Ectodermal cell (in vitro differentiated cells): Measurements from ENCODE around the gene UBL4A.

ENCODE experiments used
- H3K27ac ChIP-seq: 2 replicates; pipeline ENCODE4 v1.7.0; 2013; ENCODE audit warnings: mild to moderate bottlenecking, low read depth, low read length; ENCODE audit not compliant: insufficient read depth, poor library complexity, severe bottlenecking
- H3K27me3 ChIP-seq: 2 replicates; pipeline ENCODE4 v1.7.0; 2013; ENCODE audit warnings: mild to moderate bottlenecking, low read length; ENCODE audit not compliant: insufficient read depth, control insufficient read depth, poor library complexity, severe bottlenecking
- H3K36me3 ChIP-seq: one replicate; pipeline ENCODE4 v1.7.0; 2013; ENCODE audit warnings: low read length; ENCODE audit not compliant: control insufficient read depth, insufficient read depth
- H3K4me1 ChIP-seq: one replicate; pipeline ENCODE4 v1.7.0; 2013; ENCODE audit warnings: low read length; ENCODE audit not compliant: control insufficient read depth, insufficient read depth
- H3K4me3 ChIP-seq: 2 replicates; pipeline ENCODE4 v1.7.0; 2013; ENCODE audit warnings: low read depth, low read length, control low read depth; ENCODE audit not compliant: insufficient read depth
- H3K9me3 ChIP-seq: 2 replicates; pipeline ENCODE4 v1.7.0; 2013; ENCODE audit warnings: mild to moderate bottlenecking, low read length, moderate library complexity; ENCODE audit not compliant: control insufficient read depth
- WGBS, 2 experiments: methylation state at CpG; one replicate each; pipeline ENCODE4 v1.1.7; 2013; ENCODE audit warnings: missing lambda C conversion rate in 2 of 2; 5-methylcytosine and 5-hydroxymethylcytosine counted together

UBL4A gene

DNA sequence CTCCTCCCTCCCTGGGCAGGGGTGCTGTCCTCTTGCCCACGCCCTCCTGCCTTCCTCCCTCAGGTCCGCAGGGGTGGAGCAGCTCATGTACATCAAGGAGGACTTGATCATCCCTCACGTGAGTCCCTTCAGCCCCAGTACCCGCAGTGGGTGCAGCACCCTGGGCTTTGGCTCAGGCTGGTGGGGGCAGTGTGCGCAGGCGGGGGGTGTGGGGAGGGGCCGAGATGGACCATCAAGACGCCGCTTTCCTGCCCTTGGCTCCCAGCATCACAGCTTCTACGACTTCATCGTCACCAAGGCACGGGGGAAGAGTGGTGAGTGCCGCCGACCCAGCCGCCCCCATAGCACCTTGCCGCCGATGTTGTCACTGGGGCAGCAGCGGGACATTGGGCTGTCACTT lies 36.8 kb downstream of the UBL4A start:
- H3K4me1 ChIP-seq = peaks cover 4% of the 10 kb centered on the region
- H3K4me3 ChIP-seq = no peak overlapping the region
- no peaks in the 10 kb centered on the region for H3K36me3 ChIP-seq
- H3K27me3 ChIP-seq = no peaks in the 10 kb centered on the region
- no peak overlapping the region for H3K27ac ChIP-seq
- no peaks in the 10 kb centered on the region for H3K9me3 ChIP-seq
- 93 to 97% methylated on average over 18 of the region's 18 CpGs for WGBS, 2 experiments

GRCh38 chrX:154448484-154448883 lies 37.9 kb downstream of the UBL4A start:
- Histone ChIP-seq H3K27ac (no peak overlapping the region), H3K36me3 (no peaks in the 10 kb centered on the region), H3K4me1 (peaks cover 4% of the 10 kb centered on the region), H3K9me3 (no peaks in the 10 kb centered on the region), H3K27me3 (no peaks in the 10 kb centered on the region), H3K4me3 (no peak overlapping the region)
- 95 to 97% methylated on average over 14 of the region's 14 CpGs for WGBS, 2 experiments

- 95 to 96% methylated on average over 12 of the region's 12 CpGs for WGBS, 2 experiments
- Histone ChIP-seq H3K4me3 (no peak overlapping the region), H3K27ac (no peak overlapping the region), H3K9me3 (no peaks in the 10 kb centered on the region), H3K36me3 (no peaks in the 10 kb centered on the region), H3K27me3 (no peaks in the 10 kb centered on the region), H3K4me1 (peaks cover 4% of the 10 kb centered on the region)
These were observed 40.0 kb downstream of the UBL4A start for GRCh38 chrX:154446430-154446829.

DNA sequence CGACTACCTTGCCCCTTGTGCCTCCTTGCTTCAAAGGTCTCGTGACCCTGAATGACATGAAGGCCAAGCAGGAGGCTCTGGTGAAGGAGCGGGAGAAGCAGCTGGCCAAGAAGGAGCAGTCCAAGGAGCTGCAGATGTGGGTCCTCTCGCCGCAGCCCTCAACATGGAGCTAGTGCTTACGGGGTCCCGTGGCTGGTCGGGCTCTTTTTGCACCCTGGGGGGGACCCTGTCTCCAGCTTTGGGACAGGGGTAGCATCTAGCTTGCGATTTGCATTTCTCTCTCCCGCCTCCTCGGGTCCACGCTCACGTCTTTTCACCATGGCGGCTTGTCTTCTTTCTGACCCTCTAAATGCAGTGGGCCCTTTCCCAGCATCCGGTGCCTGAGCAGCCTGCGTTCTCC lies 40.6 kb downstream of the UBL4A start:
- WGBS, 2 experiments = 97% methylated on average over 16 of the region's 16 CpGs
- Histone ChIP-seq H3K27me3 (no peaks in the 10 kb centered on the region), H3K4me3 (no peak overlapping the region), H3K9me3 (no peaks in the 10 kb centered on the region), H3K36me3 (no peaks in the 10 kb centered on the region), H3K4me1 (peaks cover 4% of the 10 kb centered on the region), H3K27ac (no peak overlapping the region)

DNA sequence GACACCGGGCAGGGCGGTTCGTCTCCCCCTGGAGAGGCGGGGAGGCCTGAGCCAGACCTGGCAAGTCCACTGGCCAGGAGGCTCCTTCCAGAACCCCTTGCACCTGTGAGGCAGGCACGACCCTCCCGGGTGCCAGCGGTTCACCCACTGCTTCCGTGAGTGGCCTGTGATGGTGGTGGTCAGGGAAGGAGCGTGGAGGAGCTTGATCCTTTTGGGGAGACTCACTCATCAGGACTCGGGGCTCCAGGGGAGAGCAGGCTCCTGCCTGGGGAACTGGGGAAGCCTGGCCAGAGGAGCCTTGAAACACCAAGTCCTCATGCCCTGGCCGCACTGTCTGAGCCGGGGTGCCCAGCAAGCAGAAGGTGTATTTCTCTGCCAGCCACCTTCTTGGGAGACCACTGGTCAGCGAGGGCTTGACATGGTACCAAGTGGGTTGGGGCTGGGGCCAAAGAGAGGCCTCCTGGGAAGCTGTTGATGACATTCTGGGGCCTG lies 41.6 kb downstream of the UBL4A start:
- Histone ChIP-seq H3K27ac (no peak overlapping the region), H3K9me3 (no peaks in the 10 kb centered on the region), H3K4me1 (peaks cover 4% of the 10 kb centered on the region), H3K27me3 (no peaks in the 10 kb centered on the region), H3K36me3 (no peaks in the 10 kb centered on the region), H3K4me3 (peak overlapping the region; percentile 57)
- 77 to 81% methylated on average over 13 of the region's 13 CpGs for WGBS, 2 experiments

GRCh38 chrX:154443992-154444754 lies 42.2 kb downstream of the UBL4A start, which contains the start of gene FAM50A:
Gene FAM50A, plus strand, starts transcription at chrX:154444141. Its CDS starts 95 bp downstream, at chrX:154444236.
- H3K4me1 ChIP-seq = peaks cover 4% of the 10 kb centered on the region
- peak within 1 kb of the TSS; percentile 67 for H3K27ac ChIP-seq
- WGBS, 2 experiments = 2 to 3% methylated on average over 94 of the region's 94 CpGs
- H3K4me3 ChIP-seq = peak within 1 kb of the TSS; percentile 57
- H3K27me3 ChIP-seq = no peaks in the 10 kb centered on the region
- H3K9me3 ChIP-seq = no peaks in the 10 kb centered on the region
- no peaks in the 10 kb centered on the region for H3K36me3 ChIP-seq

DNA sequence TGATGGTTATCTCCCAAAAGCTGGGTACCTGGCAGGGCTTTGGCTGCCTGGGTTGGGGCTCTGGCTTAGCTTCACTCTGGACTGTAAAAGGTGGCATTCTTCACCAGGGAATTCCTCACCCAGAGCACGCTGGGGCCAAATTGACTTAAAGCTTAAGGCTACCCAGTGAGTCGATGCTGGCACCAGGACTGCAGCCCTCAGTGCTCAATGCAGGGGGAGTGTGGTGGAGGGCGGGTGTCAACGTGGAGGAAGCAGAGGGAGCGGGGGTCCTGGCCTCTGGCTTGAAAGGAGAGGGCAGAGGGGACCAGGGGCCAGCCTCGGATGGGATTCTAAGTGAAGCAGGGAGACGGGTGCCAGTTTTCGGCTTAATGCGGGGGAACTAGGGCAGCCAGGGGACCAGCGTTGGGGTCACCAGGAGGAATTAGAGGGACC lies 42.9 kb downstream of the UBL4A start:
- 19 to 21% methylated on average over 10 of the region's 10 CpGs for WGBS, 2 experiments
- Histone ChIP-seq H3K4me3 (peak overlapping the region; percentile 57), H3K27me3 (no peaks in the 10 kb centered on the region), H3K27ac (peak overlapping the region; percentile 67), H3K36me3 (no peaks in the 10 kb centered on the region), H3K4me1 (peaks cover 7% of the 10 kb centered on the region), H3K9me3 (no peaks in the 10 kb centered on the region)

- Histone ChIP-seq H3K4me1 (peaks cover 8% of the 10 kb centered on the region), H3K36me3 (no peaks in the 10 kb centered on the region), H3K4me3 (no peak overlapping the region), H3K9me3 (no peaks in the 10 kb centered on the region), H3K27ac (no peak overlapping the region), H3K27me3 (no peaks in the 10 kb centered on the region)
- 91 to 93% methylated on average over 21 of the region's 21 CpGs for WGBS, 2 experiments
These were observed 44.3 kb downstream of the UBL4A start for GRCh38 chrX:154441984-154442707.

DNA sequence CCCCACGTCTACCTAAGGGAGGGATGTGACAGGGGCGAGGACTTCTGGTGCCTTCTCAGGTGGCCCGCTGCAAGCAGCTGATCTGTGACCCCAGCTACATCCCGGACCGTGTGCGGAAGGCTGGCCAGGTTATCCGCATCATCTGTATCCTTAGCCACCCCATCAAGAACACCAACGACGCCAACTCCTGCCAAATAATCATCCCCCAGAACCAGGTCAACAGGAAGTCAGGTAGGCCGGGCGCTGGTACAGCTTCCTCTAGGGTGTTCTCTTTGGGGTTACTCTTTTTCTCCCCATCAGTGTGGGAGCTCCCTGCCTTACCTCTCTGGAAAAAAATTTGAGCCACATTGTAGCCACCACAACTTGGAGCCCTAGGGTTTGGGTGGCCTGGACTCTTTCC lies 44.9 kb downstream of the UBL4A start:
- Histone ChIP-seq H3K36me3 (no peaks in the 10 kb centered on the region), H3K4me1 (peaks cover 8% of the 10 kb centered on the region), H3K27me3 (no peaks in the 10 kb centered on the region), H3K27ac (no peak overlapping the region), H3K4me3 (no peak overlapping the region), H3K9me3 (no peaks in the 10 kb centered on the region)
- WGBS, 2 experiments = 95% methylated on average over 11 of the region's 11 CpGs

DNA sequence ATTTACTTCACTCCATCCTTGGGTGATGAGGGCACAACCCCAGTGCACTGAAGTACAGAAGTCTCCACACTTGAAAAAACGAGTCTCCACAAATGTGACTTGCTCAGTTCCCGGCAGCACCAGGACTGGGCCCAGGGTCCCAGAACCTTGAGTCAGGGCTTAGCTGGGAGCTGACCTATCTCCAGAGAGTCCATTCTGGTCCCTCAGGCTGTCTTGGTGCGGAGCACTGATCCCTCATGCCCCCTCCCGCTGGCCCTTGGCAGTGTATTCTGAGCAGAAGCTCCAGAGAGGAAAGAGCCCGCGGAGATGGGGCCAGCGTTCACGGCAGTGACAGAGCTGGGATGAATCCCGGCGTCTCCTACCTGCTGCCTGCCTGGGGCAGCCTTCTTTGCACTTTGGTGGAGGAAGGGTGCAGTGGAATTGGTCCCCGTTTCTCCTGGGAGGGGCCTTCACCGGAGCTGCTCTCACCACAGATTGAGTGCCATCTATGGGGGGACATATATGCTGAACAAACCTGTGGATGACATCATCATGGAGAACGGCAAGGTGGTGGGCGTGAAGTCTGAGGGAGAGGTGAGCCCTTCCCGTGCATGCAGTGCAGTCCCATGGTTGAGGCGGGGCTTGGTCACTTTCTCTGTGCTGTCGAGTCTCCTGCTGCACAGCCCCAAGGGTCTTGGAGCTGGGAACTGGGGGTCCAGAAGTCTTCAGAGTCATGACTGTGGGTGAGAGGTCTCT lies 45.6 kb downstream of the UBL4A start:
- H3K9me3 ChIP-seq = no peaks in the 10 kb centered on the region
- H3K27ac ChIP-seq = no peak overlapping the region
- H3K4me1 ChIP-seq = peaks cover 8% of the 10 kb centered on the region
- H3K36me3 ChIP-seq = no peaks in the 10 kb centered on the region
- WGBS, 2 experiments = 94 to 95% methylated on average over 17 of the region's 17 CpGs
- H3K27me3 ChIP-seq = no peaks in the 10 kb centered on the region
- no peak overlapping the region for H3K4me3 ChIP-seq
